Activated effector memory CD4-positive, alpha-beta T cell treated with Interleukin-2 at 50 U/mL for 16 hours (primary cell): ENCODE measurements around the gene GPSM3.
A peak's percentile ranks its signal among the peaks of the same experiment; 100 is the strongest.
"Not testable (repeated sequence)": the region's sequence is repeated elsewhere in the genome, so short reads cannot be mapped to it uniquely, and the experiment has no call there.

ENCODE experiments used
- DNase-seq: peaks from one replicate; pipeline ENCODE4 v3.0.0-alpha.2; 2020

The GPSM3 gene

GRCh38 chr6:32148289-32149091, 44.0 kb downstream of the GPSM3 start:
- DNase-seq: peak; percentile 50

- DNase-seq: no peak
Observed at GRCh38 chr6:32147401-32148132, 44.9 kb downstream of the GPSM3 start.

DNA sequence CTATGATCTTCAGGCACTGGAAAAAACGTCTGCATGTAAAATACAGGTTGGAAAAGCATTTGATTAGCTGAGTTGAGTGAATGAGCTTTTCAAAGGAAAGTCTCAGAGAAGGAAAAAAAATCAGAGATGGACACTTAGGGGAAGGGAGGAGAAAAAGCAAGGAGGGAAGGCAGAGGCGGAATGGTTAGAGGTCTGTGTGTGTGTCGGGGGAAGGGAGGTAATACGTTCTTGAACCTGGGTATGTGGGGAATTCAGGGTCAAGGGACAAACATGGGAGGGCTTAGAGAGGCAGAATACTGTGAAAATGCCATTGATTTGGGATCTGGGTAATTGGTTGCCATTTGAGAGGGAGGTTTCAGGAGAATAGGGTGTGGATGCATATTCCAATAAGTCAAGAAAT, 45.8 kb downstream of the GPSM3 start:
- DNase-seq: no peak

GRCh38 chr6:32146287-32146686, 46.2 kb downstream of the GPSM3 start:
- no peak for DNase-seq

- not testable (repeated sequence) for DNase-seq
Observed at GRCh38 chr6:32144238-32144637, 48.2 kb downstream of the GPSM3 start.
